ENCODE measurements around the gene HPSE. TPM values are rescaled to one million over a fixed set of nuclear protein-coding genes. Genes with fewer than 3 reads are reported as not detected.
A peak's percentile ranks its signal among the peaks of the same experiment; 100 is the strongest.

The HPSE gene
- total and polyA plus RNA-seq, 2 donors (not counting 3 experiments of a cell fraction or from before 2014, with no cell fraction given), result 3.5 to 7.0 TPM

DNA sequence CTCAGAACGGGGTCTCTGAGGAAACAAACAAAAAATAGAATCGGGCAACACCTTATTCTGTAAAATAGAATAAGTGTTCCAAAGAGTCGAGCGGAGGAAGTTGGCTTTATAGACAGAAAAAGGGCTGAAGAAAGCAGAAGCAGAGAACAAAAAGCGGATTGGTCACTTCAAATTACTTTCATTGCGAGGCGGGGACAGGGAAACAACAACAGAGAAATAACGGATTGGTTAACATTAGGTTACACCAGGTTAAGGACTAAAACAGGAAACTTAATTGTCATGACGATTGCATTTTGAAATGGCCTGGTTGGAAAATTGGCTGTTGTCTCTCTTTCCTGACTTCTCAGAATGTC lies 49.6 kb downstream of the HPSE start:
- TSS peak; percentile 94 for BruUV-seq (replicated peaks)
- peak; percentile 74 for DNase-seq (ENCODE audit: low read depth, low spot score)
- Histone ChIP-seq H3K4me2 (ENCODE audit: insufficient read depth, low read length) (peak overlapping the region; percentile 88), H3K4me3 (replicated peaks in 1 of 3; ENCODE audit: insufficient read depth in 1 of 3, low read depth in 1 of 3, low read length in 3 of 3) (peak overlapping the region; percentile 35 to 82 (median 52)), H2AFZ (ENCODE audit: low read depth, low read length) (peak overlapping the region; percentile 76), H3K36me3 (ENCODE audit: control insufficient read depth in 2 of 2, extremely low read depth in 1 of 2, insufficient read depth in 2 of 2, low read length in 2 of 2) (no peaks in the 10 kb centered on the region), H3K9me1 (replicated peaks; ENCODE audit: control insufficient read depth, extremely low read depth, insufficient read depth, low read length) (no peaks in the 10 kb centered on the region), H3K27me3 (ENCODE audit: control insufficient read depth in 2 of 2, insufficient read depth in 2 of 2, low read length in 2 of 2) (no peaks in the 10 kb centered on the region), H4K20me1 (replicated peaks; ENCODE audit: control insufficient read depth, extremely low read depth, insufficient read depth, low read length) (no peaks in the 10 kb centered on the region), H3K27ac (ENCODE audit: insufficient read depth, low read depth, low read length) (peak overlapping the region; percentile 87), H3K79me2 (ENCODE audit: control insufficient read depth, insufficient read depth, low read length) (peaks cover 7% of the 10 kb centered on the region), H3K4me1 (ENCODE audit: control insufficient read depth, extremely low read depth, insufficient read depth, low read length) (peaks cover 23% of the 10 kb centered on the region), H3K9me3 (replicated peaks; ENCODE audit: control insufficient read depth, insufficient read depth, low read length) (no peaks in the 10 kb centered on the region), H3K9ac (replicated peaks; ENCODE audit: extremely low read depth, insufficient read depth, low read length) (peak overlapping the region; percentile 90)
- CTCF ChIA-PET, result interaction anchor here (0.6 to 5.4 kb wide), 35 partner anchors 8 to 546 kb away, joined by 3 to 146 read pairs (median 4); partner anchors contain the start of genes COPS4, HELQ, HPSE and LIN54
- dilution Hi-C loops (cut with MboI; ENCODE audit: extremely low pct_ligation_motif_present, low sequenced_read_pairs), result no loop called here
- POLR2A ChIA-PET, result interaction anchor here (0.8 to 1.3 kb wide), 6 partner anchors 44 to 384 kb away, joined by 3 to 4 read pairs (median 3); partner anchors contain the start of genes HELQ, MRPS18C and THAP9
- TF ChIP-seq FOS (IDR thresholded peaks at IDR 0.05; ENCODE audit: borderline replicate concordance, insufficient read depth, low read length) (no peak), GATA2 (IDR thresholded peaks at IDR 0.05; ENCODE audit: insufficient read depth, insufficient read length, low read depth, low read length) (no peak), EZH2 (IDR thresholded peaks at IDR 0.05; ENCODE audit: borderline replicate concordance, low read depth, low read length, severe bottlenecking) (no peak), POLR2A (IDR thresholded peaks at IDR 0.05; ENCODE audit: low read depth, low read length) (no peak), JUN (IDR thresholded peaks at IDR 0.05; ENCODE audit: borderline replicate concordance, insufficient read depth, insufficient read length, low read depth) (no peak), POLR2AphosphoS5 (IDR thresholded peaks at IDR 0.05; ENCODE audit: insufficient read depth, low read depth, low read length) (no peak), MYC (IDR thresholded peaks at IDR 0.05; ENCODE audit: low read depth, low read length) (no peak)
- TF ChIP-seq, protein P1, sequence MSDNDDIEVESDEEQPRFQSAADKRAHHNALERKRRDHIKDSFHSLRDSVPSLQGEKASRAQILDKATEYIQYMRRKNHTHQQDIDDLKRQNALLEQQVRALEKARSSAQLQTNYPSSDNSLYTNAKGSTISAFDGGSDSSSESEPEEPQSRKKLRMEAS (IDR thresholded peaks at IDR 0.05; ENCODE audit: insufficient read depth, insufficient read length), result no peak
- TF ChIP-seq, protein P2, sequence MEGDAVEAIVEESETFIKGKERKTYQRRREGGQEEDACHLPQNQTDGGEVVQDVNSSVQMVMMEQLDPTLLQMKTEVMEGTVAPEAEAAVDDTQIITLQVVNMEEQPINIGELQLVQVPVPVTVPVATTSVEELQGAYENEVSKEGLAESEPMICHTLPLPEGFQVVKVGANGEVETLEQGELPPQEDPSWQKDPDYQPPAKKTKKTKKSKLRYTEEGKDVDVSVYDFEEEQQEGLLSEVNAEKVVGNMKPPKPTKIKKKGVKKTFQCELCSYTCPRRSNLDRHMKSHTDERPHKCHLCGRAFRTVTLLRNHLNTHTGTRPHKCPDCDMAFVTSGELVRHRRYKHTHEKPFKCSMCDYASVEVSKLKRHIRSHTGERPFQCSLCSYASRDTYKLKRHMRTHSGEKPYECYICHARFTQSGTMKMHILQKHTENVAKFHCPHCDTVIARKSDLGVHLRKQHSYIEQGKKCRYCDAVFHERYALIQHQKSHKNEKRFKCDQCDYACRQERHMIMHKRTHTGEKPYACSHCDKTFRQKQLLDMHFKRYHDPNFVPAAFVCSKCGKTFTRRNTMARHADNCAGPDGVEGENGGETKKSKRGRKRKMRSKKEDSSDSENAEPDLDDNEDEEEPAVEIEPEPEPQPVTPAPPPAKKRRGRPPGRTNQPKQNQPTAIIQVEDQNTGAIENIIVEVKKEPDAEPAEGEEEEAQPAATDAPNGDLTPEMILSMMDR (IDR thresholded peaks at IDR 0.05; ENCODE audit: extremely low read depth in 1 of 2, insufficient read depth in 1 of 2, low read depth in 1 of 2, low read length in 2 of 2), result no peak
- intact Hi-C loops (cut with micrococcal nuclease), result loop anchor here (2.0 kb wide), 2 partner anchors 44 to 356 kb away; no protein-coding TSS in a partner anchor
- peak; percentile 85 for FAIRE-seq
